Neuron (in vitro differentiated cells): ENCODE results near the gene FAM83D.
A peak's percentile ranks its signal among the peaks of the same experiment; 100 is the strongest.
"Not testable (repeated sequence)": the region's sequence is repeated elsewhere in the genome, so short reads cannot be mapped to it uniquely, and the experiment has no call there.

Experiments
- H2AFZ ChIP-seq: one replicate; pipeline ENCODE4 v1.6.1; 2013; ENCODE audit warnings: low read depth, mild to moderate bottlenecking, inconsistent platforms, low read length, moderate library complexity
- H3K27me3 ChIP-seq: one replicate; pipeline ENCODE4 v1.6.1; 2013; ENCODE audit warnings: low read length; ENCODE audit not compliant: insufficient read depth
- H3K36me3 ChIP-seq: one replicate; pipeline ENCODE4 v1.6.1; 2013; ENCODE audit warnings: low read length; ENCODE audit not compliant: insufficient read depth
- H3K4me1 ChIP-seq: one replicate; pipeline ENCODE4 v1.6.1; 2013; ENCODE audit warnings: low read length; ENCODE audit not compliant: insufficient read depth
- H3K4me3 ChIP-seq: 2 replicates; pipeline ENCODE4 v1.5.1; 2013; ENCODE audit warnings: mild to moderate bottlenecking, low read length, moderate library complexity
- H3K9me3 ChIP-seq: one replicate; pipeline ENCODE4 v1.6.1; 2013; ENCODE audit warnings: low read length

FAM83D gene

DNA sequence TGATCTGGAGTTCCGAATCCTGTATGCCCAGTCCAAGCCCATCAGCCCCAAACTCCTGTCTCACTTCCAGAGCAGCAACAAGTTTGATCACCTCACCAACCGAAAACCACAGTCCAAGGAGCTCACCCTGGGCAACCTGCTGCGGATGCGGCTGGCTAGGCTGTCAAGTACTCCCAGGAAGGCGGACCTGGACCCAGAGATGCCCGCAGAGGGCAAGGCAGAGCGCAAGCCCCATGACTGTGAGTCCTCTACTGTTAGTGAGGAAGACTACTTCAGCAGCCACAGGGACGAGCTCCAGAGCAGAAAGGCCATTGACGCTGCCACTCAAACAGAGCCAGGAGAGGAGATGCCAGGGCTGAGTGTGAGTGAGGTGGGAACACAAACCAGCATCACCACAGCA, 25.4 kb downstream of the FAM83D start:
- H3K4me3 ChIP-seq: no peak overlapping the region
- no peak overlapping the region for H2AFZ ChIP-seq
- H3K36me3 ChIP-seq: peaks cover 64% of the 10 kb centered on the region
- no peaks in the 10 kb centered on the region for H3K27me3 ChIP-seq
- H3K9me3 ChIP-seq: no peaks in the 10 kb centered on the region
- no peaks in the 10 kb centered on the region for H3K4me1 ChIP-seq

DNA sequence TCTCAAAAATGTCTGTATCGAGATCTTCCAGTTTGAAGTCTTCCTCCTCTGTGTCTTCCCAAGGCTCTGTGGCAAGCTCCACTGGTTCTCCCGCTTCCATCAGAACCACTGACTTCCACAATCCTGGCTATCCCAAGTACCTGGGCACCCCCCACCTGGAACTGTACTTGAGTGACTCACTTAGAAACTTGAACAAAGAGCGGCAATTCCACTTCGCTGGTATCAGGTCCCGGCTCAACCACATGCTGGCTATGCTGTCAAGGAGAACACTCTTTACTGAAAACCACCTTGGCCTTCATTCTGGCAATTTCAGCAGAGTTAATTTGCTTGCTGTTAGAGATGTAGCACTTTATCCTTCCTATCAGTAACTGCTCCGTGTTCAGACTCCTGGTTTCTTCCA, 25.9 kb downstream of the FAM83D start:
- Histone ChIP-seq H3K9me3 (no peaks in the 10 kb centered on the region), H3K4me1 (no peaks in the 10 kb centered on the region), H3K27me3 (no peaks in the 10 kb centered on the region), H3K4me3 (no peak overlapping the region), H3K36me3 (peaks cover 59% of the 10 kb centered on the region), H2AFZ (no peak overlapping the region)

DNA sequence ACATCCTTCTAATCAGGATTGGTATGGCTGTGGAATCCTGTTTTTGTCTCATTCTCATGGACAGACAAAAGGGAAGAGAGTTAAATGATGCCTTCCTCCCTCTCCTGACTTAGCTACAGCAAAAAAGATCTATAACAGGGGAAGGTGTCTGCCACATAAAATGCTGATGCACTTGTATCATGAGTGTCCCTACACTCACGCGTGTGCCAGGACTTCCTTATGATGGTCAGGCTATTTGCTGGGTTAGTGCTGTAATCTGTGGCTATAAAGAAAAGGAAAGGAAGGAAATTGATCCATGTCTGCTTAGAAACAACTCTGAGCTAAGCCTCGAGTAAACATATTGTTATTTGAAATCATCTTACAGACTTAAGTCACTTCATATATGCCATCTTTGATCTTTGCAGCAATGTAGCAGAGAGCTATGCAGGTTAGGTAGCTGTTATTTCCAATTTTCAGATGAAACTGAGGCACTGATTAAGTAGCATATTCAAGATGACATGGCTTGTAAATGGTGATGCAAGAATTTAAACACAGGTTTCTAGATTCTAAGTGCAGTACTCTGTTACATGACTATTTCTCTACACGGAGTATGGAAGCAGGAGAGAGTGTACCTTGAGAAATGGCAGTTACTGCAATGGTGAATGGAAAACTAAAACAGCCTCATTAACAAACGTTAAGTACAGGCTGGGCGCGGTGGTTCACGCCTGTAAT, 27.6 kb downstream of the FAM83D start:
- H3K9me3 ChIP-seq: no peaks in the 10 kb centered on the region
- H2AFZ ChIP-seq: no peak overlapping the region
- peaks cover 43% of the 10 kb centered on the region for H3K36me3 ChIP-seq
- H3K4me1 ChIP-seq: no peaks in the 10 kb centered on the region
- no peak overlapping the region for H3K4me3 ChIP-seq
- H3K27me3 ChIP-seq: no peaks in the 10 kb centered on the region

DNA sequence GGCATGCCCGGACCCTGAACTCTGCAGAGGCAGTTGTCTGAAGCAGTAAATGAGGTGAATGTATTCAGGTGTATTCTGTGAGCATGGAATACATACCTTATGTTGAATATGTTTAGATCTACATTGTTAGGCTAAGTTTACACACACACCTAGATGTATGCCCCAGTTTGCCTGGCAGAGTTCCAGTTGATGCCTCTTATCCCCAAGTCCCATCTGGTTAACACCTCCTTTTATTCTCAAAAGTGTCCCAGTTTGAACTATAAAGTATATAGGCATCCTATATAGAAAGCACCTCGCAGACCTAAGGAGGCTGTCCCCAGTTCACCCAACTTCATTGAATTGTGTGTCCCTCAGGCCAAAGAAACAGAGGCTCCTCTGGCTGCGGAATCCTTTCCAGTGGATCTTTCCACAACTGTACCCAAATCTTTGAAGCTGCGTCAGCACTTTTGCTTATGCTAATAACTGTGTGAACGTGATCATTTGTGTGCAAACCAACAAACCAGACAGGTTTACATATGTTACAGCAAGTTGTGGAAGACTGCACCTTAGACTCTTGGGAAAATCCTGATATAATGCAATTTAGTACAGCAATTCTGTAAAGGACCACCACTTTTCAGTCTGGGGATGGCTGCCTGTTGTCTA, 31.1 kb downstream of the FAM83D start:
- no peak overlapping the region for H2AFZ ChIP-seq
- H3K4me3 ChIP-seq: no peak overlapping the region
- no peaks in the 10 kb centered on the region for H3K27me3 ChIP-seq
- H3K4me1 ChIP-seq: peaks cover 8% of the 10 kb centered on the region
- H3K36me3 ChIP-seq: peaks cover 12% of the 10 kb centered on the region
- no peaks in the 10 kb centered on the region for H3K9me3 ChIP-seq

DNA sequence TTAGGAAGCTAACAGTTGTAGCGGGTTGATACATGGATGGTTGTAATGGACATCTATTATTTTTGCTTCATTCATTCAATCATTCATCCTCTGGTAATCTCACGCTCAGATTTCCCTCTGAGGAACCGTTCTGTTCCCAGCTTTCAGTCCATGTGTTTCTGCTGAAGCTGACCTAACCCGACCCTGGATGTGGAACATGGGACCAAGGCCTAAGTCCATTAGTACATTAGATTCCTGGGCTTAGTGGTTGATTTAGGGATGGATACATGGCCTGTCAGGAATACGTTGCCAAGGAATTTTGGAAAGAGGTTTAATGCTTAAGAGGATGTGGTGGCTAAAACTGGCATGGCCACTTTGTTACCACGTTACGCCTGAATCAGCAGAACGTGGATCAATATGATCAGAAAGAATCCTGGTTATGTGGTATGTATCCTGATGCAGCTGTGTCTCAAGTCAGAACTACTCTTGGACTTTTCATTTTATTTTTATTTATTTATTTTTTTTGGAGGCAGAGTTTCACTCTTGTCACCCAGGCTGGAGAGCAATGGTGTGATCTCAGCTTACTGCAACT, 31.8 kb downstream of the FAM83D start:
- Histone ChIP-seq H3K4me3 (no peak overlapping the region), H3K27me3 (no peaks in the 10 kb centered on the region), H2AFZ (no peak overlapping the region), H3K36me3 (peaks cover 7% of the 10 kb centered on the region), H3K9me3 (no peaks in the 10 kb centered on the region), H3K4me1 (peaks cover 11% of the 10 kb centered on the region)

DNA sequence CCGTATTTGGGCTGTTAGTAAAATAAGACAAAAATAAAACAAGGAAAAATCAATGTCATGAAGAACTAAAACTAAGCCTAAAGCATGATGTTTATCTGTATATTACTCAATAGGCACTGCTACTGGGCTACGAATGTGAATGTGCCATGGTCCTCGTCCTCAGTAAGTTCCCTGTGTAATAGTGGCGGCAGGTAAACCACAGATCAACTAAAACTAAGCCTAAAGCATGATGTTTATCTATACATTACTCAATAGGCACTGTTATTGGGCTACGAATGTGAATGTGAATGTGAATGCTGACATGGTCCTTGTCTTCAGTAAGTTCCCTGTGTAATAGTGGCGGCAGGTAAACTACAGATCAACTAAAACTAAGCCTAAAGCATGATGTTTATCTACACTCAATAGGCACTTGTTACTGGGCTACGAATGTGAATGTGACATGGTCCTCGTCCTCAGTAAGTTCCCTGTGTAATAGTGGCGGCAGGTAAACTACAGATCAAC, 34.0 kb downstream of the FAM83D start:
- H3K36me3 ChIP-seq, H3K4me3 ChIP-seq, H3K9me3 ChIP-seq, H3K27me3 ChIP-seq, H2AFZ ChIP-seq: not testable (repeated sequence)
- peaks cover 16% of the 10 kb centered on the region for H3K4me1 ChIP-seq

DNA sequence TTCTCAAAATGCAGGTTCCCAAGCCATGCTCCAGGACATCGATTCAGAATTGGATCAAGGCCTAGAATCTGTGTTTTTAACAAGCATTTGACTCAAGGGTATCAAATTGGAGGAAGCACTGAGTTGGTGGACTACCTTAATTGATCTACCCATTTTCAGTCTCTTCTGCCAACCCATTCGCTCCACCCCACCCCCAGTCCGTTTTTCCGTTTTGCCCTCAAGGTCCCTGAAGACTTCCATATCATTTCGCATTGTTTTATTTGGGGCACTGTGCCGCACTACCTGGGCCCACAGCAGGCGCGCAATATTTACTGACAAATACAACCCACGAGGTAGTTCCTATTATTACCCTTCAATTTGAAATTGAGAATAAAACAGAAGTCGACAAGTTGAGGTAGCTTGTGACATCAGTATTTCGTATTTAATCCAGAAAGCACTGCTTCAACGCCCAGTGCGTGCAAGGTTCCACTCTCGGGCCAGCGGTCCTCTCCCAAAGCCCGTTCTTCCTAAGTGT, 35.4 kb downstream of the FAM83D start:
- H3K9me3 ChIP-seq: no peaks in the 10 kb centered on the region
- no peaks in the 10 kb centered on the region for H3K27me3 ChIP-seq
- peaks cover 16% of the 10 kb centered on the region for H3K4me1 ChIP-seq
- H3K4me3 ChIP-seq: peak overlapping the region; percentile 85
- peaks cover 4% of the 10 kb centered on the region for H3K36me3 ChIP-seq
- peak overlapping the region; percentile 94 for H2AFZ ChIP-seq

DNA sequence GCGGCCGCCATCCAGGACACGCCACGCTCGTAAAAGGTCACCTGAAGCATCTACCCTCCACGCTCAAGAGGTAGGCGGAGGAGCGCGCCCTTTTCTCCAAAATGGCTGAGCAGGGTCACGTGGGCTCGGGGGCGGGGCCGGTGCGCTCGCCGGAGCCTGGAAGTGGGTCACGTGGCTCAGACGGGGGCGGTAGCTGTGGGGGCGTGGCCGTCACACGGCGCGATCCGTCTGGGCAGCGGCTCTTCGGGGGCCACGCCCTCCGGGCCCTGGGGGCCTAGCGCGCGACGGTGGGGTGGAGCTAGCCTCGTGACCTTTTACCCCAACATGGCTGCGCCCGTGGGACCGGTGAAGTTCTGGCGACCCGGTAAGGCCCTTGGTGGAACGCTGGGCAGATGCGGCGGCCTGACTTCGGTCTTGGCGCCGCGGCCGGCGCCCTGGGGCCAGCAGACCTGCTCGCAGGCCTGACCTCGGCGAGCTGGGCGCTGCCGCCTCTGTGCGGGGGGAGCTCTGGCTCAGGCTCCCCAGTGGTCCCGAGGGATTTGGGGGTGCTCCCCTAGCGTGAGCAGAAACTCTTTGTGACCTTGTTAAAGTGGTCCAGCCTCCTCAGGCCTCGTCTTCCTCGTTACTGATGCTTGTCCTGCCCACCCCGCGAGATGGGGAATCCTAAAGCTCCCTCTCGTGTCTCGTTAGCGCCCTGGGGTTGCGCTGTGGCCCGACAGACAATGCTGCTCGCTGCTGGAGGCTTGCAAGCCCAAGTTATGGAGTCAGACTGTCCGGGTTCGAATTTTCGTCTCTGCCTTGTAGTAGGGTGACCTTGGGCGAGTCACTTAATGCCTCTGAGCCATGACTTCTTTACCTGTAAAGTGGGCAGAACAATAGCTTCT, 36.1 kb downstream of the FAM83D start, which contains the start of gene DHX35:
TSS of gene DHX35 (plus strand) at position 301 of the 884 bp plus-strand sequence. CDS start at position 325, 24 bp downstream.
- Histone ChIP-seq H3K4me1 (peaks cover 16% of the 10 kb centered on the region), H3K4me3 (peak within 1 kb of the TSS; percentile 85), H3K36me3 (peaks cover 4% of the 10 kb centered on the region), H2AFZ (peak within 1 kb of the TSS; percentile 94), H3K27me3 (no peaks in the 10 kb centered on the region), H3K9me3 (no peaks in the 10 kb centered on the region)

DNA sequence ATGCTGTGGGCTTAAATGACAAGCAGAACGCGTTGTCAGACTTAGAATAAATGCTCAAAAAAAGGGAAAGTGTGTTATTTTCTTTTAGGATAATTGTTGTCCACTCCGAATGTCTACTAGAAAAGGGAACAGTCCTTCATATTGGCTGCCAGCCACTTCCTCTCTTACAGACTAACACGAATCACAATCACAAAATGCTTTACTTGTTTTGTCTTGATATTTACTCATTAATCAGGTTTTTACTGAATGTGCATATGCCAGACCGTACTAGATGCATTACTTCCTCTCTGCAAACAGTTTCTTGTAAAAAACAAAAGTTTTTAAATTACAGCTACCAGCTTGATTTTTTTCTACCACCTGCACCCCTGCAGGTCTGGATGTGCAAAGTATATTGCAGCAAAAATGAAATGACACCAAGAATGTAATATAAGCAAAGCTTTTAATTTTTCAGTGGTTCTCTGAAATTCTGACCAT, 36.7 kb downstream of the FAM83D start:
- peaks cover 4% of the 10 kb centered on the region for H3K36me3 ChIP-seq
- H3K4me3 ChIP-seq: peak overlapping the region; percentile 85

DNA sequence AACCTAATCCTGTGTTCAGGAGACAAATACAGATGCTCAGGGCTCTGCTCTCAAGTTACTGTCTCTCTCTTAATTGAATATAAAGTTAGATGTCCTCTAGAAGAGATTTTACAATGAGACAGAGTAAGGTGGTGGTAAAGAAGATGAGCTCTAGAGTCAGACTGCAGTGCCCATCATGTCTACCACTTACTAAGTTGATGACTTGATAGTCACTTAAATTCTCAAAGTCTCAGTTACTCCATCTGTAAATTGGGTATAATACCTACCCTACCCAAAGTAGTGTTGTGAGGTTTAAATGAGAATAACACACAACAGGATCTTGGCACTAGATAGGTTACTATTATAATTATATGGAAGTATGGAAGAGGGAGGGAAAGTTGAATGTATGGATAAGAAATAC, 37.5 kb downstream of the FAM83D start:
- H3K27me3 ChIP-seq: no peaks in the 10 kb centered on the region
- H3K9me3 ChIP-seq: no peaks in the 10 kb centered on the region
- peak overlapping the region; percentile 85 for H3K4me3 ChIP-seq

More for the DNA sequence above, 36.7 kb downstream of the FAM83D start:
- Histone ChIP-seq H3K4me1 (peaks cover 16% of the 10 kb centered on the region), H3K9me3 (no peaks in the 10 kb centered on the region), H3K27me3 (no peaks in the 10 kb centered on the region), H2AFZ (peak overlapping the region; percentile 59)

DNA sequence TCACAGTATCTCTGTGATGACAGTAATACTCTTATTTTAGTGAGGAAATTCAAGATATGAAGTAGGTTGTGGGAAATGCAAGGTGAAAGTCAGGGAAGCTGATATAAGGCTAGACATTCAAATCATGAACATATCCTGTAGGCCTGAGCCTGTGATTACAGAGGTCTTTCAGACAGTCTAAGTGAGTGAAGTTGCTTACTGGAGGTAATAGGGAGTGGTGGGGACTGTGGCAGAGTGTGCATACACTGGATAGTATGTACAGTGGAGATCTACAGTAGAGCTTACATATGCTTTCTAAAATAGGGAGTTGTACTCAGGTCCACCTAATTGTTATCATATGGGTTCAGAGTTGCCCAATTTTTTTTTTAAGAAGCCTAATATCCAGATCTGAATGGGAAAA, 39.0 kb downstream of the FAM83D start:
- Histone ChIP-seq H3K9me3 (no peaks in the 10 kb centered on the region), H3K4me3 (no peak overlapping the region), H3K27me3 (no peaks in the 10 kb centered on the region), H3K4me1 (peaks cover 16% of the 10 kb centered on the region), H3K36me3 (peaks cover 17% of the 10 kb centered on the region), H2AFZ (no peak overlapping the region)

More for the DNA sequence above, 37.5 kb downstream of the FAM83D start:
- Histone ChIP-seq H3K4me1 (peaks cover 16% of the 10 kb centered on the region), H2AFZ (no peak overlapping the region), H3K36me3 (peaks cover 4% of the 10 kb centered on the region)

DNA sequence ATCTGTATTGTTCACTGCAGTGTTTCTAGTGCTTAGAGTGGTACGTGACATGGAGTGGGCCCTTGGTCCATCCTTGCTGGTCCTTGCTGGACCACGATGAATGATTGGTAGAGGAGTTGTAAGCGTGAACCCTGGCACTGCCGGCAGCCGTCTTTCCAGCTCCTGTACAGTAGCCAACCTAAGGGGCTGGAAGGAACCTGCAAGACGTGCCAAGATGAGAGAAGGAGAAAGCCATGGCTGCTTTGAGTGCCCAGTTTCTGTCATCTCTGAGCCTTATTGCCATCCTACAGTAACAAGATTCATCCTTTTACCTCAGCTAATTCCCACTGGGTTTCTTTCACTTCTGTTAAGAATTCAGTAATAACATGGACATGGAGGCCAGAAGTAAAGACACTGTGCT, 41.9 kb downstream of the FAM83D start:
- H2AFZ ChIP-seq: no peak overlapping the region
- H3K4me1 ChIP-seq: peaks cover 4% of the 10 kb centered on the region
- H3K4me3 ChIP-seq: no peak overlapping the region
- peaks cover 31% of the 10 kb centered on the region for H3K36me3 ChIP-seq
- H3K27me3 ChIP-seq: no peaks in the 10 kb centered on the region
- no peaks in the 10 kb centered on the region for H3K9me3 ChIP-seq
